ENCODE data around the gene RASSF3.
"Not testable (repeated sequence)": the region's sequence is repeated elsewhere in the genome, so short reads cannot be mapped to it uniquely, and the experiment has no call there.

Gene RASSF3

DNA sequence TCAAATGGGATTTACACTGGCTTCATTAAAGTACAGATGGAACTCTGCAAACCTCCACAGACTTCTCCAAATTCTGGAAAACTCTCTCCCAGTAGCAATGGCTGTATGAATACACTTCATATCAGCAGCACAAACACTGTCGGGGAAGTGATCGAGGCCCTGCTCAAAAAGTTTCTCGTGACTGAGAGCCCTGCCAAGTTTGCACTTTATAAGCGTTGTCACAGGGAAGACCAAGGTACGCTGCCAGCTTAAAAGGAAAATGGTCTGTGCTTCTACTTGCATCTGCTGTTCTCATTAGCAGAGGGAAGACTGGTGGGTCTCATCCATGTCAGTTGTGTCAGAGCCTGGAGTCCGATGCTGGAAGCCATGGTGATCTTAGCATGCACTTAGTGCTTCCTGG, 77.9 kb downstream of the RASSF3 start:
- no peak for DNase-seq (ENCODE audit: extremely low read depth in 1 of 2, low read depth in 1 of 2)

DNA sequence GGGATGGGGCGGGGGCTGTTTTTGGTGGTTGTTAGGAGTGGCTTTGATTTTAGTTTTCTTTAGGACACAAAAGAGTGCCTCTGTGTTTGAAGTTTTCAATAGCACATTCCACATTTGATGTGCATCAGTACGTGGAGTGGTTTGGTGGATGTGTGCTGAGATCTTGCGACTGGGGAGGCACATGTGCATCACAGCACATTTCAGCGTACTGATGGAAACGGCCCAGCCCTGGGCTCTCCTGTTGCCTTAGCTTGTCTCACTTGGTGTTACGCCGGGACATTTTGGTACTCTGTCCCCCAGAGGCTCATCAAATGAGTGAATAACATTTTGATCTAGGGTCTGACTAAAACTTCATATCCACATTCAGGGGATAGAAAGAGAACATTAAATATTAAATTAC, 78.4 kb downstream of the RASSF3 start:
- no peak for DNase-seq (ENCODE audit: extremely low read depth in 1 of 2, low read depth in 1 of 2)

DNA sequence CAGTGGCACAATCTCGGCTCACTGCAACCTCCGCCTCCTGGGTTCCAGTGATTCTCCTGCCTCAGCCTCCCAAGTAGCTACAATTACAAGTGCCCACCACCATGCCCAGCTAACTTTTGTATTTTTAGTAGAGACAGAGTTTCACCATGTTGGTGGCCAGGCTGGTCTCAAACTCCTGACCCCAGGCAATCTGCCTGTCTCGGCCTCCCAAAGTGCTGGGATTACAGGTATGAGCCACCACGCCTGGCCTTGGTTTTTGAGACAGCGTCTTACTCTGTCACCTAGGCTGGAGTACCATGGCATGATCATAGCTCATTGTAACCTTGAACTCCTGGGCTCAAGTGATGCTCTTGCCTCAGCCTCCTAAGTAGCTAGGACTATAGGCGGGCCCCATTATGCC, 79.9 kb downstream of the RASSF3 start:
- DNase-seq (ENCODE audit: extremely low read depth in 1 of 2, low read depth in 1 of 2), result not testable (repeated sequence)

DNA sequence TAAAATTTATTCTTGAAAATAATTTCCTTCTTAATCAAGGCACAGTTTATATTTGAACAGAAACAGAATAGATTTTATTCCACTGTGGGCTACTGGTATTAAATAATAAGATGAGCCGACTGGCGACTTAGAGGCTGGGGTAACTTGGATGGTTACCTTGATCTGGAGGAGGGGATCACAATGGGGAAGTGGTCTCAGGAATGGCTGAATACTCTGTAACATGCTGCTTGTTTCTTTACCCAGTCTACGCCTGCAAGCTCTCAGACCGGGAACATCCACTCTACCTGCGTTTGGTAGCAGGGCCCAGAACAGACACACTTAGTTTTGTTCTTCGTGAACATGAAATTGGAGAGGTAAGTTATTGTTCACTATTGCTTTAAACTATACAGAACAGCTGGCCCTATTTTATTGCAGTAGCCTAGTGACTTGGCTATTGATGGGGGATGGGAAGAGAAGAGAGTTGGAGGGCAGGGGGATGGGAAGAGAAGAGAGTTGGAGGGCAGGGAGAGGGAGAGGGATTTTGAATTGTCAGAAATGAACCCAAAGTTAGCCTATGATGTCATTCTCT, 81.0 kb downstream of the RASSF3 start:
- no peak for DNase-seq (ENCODE audit: extremely low read depth in 1 of 2, low read depth in 1 of 2)

DNA sequence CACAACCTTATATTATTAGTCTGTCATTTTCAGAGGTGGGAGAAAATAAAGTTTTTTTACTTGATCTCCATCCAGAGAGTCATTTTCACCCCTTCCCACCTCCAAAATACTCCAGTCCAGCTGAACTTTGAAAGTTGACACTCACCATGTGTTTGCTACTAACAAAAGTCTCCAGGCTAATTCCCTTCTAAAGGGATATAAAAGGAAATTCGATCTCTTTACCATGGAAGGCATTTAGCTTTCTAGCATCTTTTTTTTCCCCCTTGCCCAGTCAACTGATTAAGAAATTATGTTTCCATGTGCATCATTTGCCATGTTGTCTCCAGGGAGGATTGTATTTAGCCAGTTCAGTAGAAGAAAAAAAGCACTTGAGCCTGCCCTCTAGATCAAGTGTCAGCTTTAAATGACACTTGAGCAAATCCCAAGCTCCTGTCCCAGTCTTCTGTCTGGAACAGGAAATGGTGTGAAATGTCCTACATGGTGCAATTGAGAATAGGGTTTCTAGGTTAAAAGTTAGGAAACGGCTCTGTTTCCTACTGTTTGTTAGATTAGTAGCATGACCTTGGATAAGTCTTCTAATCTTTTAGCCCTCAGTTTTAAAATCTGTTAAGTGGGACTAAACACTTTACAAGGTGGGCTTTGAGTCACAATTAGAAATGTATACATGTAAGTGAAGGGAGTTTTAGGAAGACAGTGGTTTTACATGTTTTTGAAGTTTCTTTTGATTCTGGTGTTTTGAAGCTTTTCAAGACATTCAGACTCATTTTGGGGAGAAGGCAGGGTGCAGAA, 81.7 kb downstream of the RASSF3 start:
- no peak for DNase-seq (ENCODE audit: extremely low read depth in 1 of 2, low read depth in 1 of 2)

DNA sequence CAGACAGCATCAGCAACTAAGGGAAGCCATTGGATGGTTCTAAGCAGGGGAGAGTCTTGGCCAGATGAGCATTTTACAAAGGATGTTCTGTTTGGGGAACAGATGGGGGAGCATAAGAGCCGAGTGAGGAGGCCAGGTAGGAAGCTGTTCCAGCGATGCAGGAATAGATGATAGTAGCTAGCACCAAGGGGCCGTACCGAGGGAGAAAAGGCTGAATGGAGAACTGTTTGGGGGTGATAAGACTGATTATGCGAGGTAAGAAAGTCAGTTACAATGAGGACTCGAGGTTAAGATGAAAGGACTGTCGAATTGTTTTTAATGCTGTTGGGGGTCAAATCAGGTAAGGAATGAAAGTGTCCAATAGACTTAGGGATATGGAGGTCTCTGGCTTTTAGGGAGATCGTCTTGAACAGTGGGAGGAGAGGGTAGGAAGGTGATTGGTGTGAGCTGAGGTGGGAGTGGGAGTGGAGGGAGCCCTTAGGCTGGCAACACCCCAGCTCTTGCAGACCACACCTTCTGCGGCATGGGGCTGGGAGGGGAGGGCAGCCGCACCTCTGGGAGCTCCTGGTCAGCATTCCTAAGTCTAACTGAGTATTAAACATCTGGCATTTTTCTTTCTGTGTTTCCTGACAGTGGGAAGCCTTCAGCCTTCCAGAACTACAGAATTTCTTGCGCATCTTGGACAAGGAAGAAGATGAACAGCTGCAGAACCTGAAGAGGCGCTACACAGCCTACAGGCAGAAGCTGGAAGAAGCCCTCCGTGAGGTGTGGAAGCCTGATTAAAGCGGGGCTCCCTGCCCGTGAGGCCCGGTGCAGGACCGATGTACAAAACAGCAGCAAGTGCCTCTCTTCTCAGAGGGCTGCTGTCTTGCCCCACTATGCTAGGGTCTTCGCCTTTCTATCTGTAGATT, 84.1 kb downstream of the RASSF3 start:
- DNase-seq (ENCODE audit: extremely low read depth in 1 of 2, low read depth in 1 of 2), result no peak

DNA sequence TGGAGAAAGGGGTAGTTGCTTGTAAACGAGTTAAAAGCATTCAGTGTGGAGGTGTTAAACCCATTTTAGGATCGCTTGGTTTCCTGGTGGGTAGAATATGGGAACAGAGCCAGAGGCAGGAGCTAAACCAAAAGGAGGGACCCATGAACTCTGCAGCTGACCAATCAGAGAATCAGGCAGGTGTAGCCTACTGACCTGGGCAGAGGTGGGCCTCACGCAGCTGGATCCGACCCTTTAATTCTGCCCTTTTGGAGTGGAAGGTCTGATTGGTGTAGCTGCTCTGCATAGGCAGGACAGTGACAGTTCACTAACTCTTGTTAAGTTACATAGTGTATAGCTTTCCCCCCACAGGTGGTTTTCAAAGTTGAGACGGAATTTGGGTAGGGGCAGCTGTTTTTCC, 85.3 kb downstream of the RASSF3 start:
- no peak for DNase-seq (ENCODE audit: extremely low read depth in 1 of 2, low read depth in 1 of 2)

DNA sequence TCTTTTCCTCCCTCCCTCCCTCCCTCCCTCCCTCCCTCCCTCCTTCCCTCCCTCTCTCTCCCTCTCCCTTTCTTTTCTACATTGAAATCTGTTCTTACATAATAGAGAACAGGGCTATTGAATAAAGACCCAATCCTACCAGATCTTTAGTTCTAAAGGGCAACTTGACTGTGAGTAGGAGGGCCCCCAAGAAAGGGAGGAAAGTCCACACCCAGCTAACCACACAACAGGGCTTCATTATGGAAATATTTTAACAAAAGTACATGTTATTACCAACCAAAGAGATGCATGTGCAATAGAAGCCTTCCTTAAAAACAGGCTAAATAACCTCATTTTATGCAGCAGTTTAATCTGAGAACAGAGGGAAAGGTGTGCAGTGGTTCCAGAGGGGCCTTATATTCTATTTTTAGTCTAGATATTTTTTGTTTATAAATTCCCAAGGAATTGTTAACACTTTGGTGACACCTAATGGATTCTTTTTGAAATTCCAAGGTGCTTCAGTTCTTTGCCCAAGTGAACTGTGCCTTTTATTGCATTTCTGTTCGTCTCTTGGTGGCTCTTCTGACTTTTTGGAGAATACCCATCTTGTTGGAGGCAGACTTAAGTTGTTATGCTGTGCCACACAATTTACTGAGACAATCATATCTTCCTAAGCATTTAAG, 85.9 kb downstream of the RASSF3 start:
- DNase-seq (ENCODE audit: extremely low read depth in 1 of 2, low read depth in 1 of 2), result no peak

DNA sequence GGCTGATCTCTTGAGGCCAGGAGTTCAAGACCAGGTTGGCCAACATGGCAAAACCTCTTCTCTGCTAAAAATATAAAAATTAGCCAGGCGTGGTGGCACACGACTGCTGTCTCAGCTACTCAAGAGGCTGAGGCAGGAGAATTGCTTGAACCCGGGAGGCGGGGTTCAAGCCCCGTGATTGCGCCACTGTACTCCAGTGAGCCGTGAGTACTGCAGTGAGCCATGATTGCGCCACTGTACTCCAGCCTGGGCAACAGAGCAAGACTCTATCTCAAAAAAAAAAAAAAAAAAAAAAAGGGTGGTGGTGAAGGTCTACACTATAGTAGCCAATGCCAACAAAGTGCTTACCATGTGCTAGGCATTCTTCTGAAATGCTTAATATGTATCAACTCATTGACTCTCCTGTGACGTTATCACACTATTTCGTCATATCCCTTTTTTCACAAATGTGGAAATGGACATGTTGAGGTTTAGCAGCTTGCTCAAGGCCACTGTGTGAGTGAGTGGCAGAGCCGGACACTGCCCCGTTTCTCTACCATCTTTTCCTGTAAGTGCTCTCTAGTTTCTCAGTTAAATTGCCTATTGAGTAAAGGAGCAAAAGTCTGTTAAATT, 89.3 kb downstream of the RASSF3 start:
- DNase-seq (ENCODE audit: extremely low read depth in 1 of 2, low read depth in 1 of 2), result no peak

DNA sequence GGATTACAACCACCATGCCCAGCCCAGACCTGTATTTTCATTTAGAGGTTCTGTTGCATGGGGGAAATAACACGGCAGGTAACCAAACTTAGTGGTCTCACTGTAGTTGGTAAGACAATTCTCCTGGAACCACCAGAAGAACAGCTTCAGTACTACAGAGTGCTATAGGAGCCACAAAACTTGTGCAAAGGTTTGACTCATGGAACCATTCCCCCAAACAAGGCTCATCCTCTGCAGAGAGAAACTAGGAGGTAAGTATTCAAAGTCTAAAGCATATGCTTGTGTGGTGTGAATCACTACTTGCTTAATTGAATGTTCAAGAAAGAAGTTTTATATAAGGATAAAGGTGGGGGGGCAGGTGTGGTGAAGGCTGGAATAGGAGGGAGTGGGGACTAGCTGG, 90.2 kb downstream of the RASSF3 start:
- DNase-seq (ENCODE audit: extremely low read depth in 1 of 2, low read depth in 1 of 2), result no peak

DNA sequence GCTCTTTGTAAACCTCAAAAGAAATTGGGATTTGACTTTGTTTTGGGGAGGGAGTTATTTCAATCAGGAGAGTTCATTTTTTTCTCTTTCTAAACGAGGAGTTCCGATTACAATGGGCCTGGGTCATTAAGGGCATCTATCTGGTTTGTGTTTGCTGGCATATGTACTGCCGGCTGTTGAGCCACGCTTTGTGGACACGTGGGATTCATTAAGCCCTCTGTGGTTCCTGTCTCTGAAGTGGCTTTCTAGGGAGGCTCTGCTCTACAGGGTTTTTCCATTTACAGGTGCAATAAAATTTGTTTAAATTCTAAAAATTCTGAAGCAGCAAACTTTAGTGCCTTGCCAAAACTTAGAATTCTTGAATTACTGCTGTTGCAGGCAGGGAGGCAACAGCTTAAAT, 91.0 kb downstream of the RASSF3 start:
- DNase-seq (ENCODE audit: extremely low read depth in 1 of 2, low read depth in 1 of 2), result no peak

DNA sequence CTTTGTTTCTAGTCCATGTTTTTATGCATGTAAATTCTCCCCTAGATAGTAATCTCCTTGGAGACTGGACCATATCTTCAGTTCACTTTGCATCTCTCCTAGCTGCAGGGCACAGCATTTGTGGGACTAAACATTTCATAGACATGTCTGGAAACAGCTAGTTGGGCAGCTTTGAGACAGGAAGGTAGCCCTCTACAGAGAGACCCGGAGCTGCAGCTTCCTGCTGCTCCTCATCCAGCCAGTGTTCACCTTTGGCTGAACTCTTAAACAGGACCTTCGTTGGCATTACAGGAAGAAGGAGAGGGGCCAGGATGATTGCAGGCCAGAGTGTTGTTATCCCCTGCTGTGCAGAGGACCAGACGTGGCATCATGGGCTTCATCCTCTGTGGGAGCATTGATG, 96.0 kb downstream of the RASSF3 start:
- DNase-seq (ENCODE audit: extremely low read depth in 1 of 2, low read depth in 1 of 2), result no peak

DNA sequence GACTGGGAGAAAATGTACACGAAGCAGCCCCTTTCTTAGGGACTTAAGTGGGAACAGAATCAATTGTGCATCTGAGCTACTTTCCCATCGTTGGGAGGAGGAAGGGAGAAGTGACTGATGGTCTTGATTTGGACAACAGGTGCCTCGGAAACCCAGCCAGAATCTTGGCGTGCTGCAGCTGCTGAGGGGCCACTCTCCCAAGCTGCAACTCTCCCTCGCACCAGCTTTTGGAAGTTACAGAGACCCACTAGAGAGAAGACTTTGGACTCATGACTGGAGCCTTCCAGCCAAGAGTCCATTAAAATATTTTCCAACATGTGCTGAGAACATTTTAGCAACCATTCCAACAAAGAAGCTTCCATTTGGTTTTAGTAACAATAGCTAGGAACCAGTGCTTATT, 96.6 kb downstream of the RASSF3 start:
- DNase-seq (ENCODE audit: extremely low read depth in 1 of 2, low read depth in 1 of 2), result no peak

DNA sequence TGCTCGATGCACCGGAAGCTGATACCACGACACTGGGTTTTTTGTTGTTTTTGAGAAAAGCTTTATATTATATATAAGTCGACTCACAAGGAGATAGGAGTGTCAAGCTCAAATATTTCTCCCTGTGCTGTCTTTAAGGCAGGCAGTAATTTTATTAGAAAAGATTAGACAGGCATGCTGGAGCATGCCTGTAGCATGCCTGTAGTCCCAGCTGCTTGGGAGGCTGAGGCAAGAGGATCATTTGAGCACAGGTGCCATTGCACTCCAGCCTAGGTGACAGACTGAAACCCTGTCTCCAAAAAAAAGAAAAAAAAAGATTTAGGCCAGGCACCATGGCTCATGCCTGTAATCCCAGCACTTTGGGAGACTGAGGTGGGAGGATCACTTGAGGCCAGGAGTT, 97.1 kb downstream of the RASSF3 start:
- no peak for DNase-seq (ENCODE audit: extremely low read depth in 1 of 2, low read depth in 1 of 2)

DNA sequence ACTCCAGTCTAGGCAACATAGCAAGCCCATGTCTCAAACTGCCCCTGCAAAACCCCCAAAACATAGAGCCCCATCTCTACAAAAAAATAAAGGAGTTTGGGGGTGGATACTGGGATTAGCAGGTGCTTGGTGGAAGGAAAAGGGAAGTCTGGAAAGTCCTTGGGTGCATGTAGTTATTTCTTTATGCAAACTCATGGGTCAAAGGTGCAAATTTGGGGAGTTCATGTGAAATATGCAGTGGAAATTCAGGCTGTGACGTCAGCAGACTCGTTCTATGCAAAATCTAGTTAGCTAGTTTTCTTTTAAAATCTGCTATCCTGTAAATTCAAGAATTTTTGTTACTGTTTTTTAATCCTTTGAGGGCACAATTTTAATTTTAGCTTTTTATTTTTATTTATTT, 97.6 kb downstream of the RASSF3 start:
- DNase-seq (ENCODE audit: extremely low read depth in 1 of 2, low read depth in 1 of 2), result no peak

DNA sequence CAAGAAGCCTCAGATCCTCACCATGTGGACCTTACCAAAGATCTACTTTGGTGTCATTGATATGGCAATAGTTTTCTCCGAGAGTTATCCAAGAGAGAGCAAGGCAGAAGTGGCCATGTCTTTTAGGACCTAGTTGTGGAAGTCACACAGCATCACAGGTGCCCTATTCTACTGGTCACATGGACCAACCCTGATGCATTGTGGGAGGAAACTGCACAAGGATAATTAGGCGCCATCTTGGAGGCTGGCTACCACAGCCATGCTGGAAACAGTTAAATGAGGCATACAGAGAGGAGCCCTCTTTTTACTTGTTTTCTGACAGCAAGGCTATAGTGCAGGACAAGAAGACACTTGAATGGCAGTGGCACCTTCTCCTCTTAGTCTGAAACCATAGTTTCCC, 99.1 kb downstream of the RASSF3 start:
- no peak for DNase-seq (ENCODE audit: extremely low read depth in 1 of 2, low read depth in 1 of 2)

DNA sequence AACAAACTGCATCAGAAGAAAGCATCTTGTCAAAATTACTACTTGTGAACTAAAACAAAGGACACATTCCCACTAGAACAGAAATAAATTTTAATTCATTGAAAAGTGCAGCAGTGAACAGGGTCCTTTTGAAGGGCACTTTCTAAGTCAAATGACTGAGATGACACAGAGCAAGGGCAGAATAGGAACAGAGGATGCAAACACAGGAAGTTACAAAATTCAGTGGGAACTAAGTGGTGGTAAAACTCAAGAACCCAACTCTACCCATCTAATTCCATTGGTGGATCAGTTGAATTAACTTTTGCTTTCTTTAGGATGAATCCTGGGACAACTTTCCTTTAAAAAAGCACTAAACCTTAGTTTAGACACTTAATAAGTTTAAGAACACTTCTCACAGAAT, 103.1 kb downstream of the RASSF3 start:
- no peak for DNase-seq (ENCODE audit: extremely low read depth in 1 of 2, low read depth in 1 of 2)

DNA sequence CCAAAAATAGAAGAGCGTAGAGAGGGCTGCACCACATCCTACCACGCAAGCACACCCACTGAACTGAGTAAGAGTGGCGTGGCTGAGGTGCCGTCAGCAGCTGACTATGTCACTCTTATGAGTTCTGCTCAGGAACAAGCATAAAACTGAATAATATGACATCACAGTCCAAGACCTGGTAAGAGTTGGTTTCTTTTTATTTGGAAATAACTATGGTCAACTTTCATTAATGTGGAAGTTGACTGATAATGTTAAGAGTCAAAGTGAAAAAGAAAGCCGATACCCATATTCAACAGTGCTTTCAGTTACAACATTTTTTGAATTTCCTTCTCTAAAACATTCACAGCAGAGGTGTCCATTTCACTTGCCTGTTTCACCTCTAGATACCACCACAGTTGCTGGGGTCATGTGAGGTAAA, 104.3 kb downstream of the RASSF3 start:
- DNase-seq (ENCODE audit: extremely low read depth in 1 of 2, low read depth in 1 of 2), result peak in 1 of 2 donors; percentile 7

DNA sequence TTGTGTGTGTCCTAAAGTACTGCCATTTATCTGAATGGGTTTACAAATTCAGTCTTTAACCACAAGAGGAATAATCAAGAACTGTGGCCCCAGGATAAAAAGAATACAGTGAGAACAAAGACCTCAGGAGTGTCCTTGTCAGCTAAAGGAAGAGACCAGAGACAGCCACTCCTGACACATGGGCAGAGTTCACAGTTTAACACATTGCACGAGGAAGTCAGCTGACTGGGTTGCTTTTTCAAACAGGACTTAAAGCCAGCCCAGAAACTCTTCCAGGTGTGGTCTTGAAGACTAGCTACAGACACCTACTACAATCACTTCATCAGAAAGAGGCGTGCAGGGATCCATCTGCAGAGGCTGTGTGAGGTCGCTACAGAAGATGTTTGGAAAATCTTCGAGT, 106.1 kb downstream of the RASSF3 start:
- DNase-seq (ENCODE audit: extremely low read depth in 1 of 2, low read depth in 1 of 2), result no peak

DNA sequence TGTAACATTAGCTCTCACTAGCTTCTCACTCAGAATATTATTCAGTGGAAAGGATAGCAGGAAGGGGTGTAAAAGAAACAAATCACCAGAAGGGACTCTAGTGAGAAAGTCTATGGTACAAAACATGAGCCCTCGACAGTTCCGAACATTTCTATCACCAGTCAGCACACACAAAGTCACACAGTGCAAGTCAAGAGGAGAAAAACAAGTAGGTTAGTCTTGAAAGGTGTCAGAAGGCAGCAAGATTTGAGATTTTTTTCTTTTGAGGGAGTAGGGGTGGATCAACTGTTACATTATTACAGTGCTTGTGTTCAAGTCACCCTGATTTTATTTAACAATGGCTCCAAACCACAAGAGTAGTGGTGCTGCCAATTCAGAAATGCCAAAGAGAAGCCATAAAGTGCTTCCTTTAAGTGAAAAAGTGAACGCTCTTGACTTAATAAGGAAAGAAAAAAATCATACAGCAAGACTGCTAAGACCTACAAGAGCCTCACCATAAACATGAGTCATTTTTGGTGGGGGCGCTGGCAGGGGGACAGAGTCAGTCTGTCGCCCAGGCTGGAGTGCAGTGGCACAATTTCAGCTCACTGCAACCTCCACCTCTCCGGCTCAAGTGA, 106.7 kb downstream of the RASSF3 start:
- DNase-seq (ENCODE audit: extremely low read depth in 1 of 2, low read depth in 1 of 2), result no peak

Measured in stimulated activated CD8-positive, alpha-beta memory T cell treated with anti-CD3 and anti-CD28 coated beads, Interleukin-7, amount 100 ng/mL, for 48 hours (primary cell).